NCI-H69 (cell line): ENCODE measurements around the gene GNAQ.

Experiments
- DNase-seq: peaks from one replicate; lab custom pipeline; 2025; lab: John Stamatoyannopoulos, UW

Gene GNAQ

GRCh38 chr9:77843871-77844155 lies 187.8 kb downstream of the GNAQ start:
- no peak for DNase-seq

- peak; percentile 81 for DNase-seq
Observed at GRCh38 chr9:77843076-77843870, 188.3 kb downstream of the GNAQ start.

- peak; percentile 44 for DNase-seq
Observed at GRCh38 chr9:77841739-77842386, 189.7 kb downstream of the GNAQ start.

- no peak for DNase-seq
Observed at GRCh38 chr9:77839459-77840140, 192.0 kb downstream of the GNAQ start.

- no peak for DNase-seq
Observed at GRCh38 chr9:77838986-77839385, 192.6 kb downstream of the GNAQ start.

- DNase-seq: no peak
Observed at GRCh38 chr9:77834898-77835488, 196.6 kb downstream of the GNAQ start.

GRCh38 chr9:77833561-77834429 lies 197.8 kb downstream of the GNAQ start:
- DNase-seq: peak; percentile 55

GRCh38 chr9:77832639-77833038 lies 199.0 kb downstream of the GNAQ start:
- DNase-seq: no peak

- no peak for DNase-seq
Observed at GRCh38 chr9:77831781-77832180, 199.8 kb downstream of the GNAQ start.

GRCh38 chr9:77830618-77831285 lies 200.9 kb downstream of the GNAQ start:
- no peak for DNase-seq

- no peak for DNase-seq
Observed at GRCh38 chr9:77829420-77829819, 202.2 kb downstream of the GNAQ start.

GRCh38 chr9:77827104-77827784 lies 204.4 kb downstream of the GNAQ start:
- DNase-seq: no peak

GRCh38 chr9:77826621-77827020 lies 205.0 kb downstream of the GNAQ start:
- no peak for DNase-seq

GRCh38 chr9:77826116-77826515 lies 205.5 kb downstream of the GNAQ start:
- no peak for DNase-seq

- DNase-seq: no peak
Observed at GRCh38 chr9:77825361-77825760, 206.2 kb downstream of the GNAQ start.

GRCh38 chr9:77820293-77820954 lies 211.2 kb downstream of the GNAQ start:
- DNase-seq: peak; percentile 11

- peak; percentile 58 for DNase-seq
Observed at GRCh38 chr9:77819657-77820056, 212.0 kb downstream of the GNAQ start.

GRCh38 chr9:77817590-77818311 lies 213.9 kb downstream of the GNAQ start:
- DNase-seq: no peak

GRCh38 chr9:77816641-77817341 lies 214.8 kb downstream of the GNAQ start:
- DNase-seq: no peak
